Panc1 (cell line): ENCODE data around the gene OTX1. TPM values are rescaled to one million over a fixed set of nuclear protein-coding genes. Genes with fewer than 3 reads are reported as not detected.

Experiments
- ATAC-seq: fragments of 200-7000 bp; cut with Tn5 transposase; 2 replicates; pipeline ENCODE4 v1.9.1; 2020; ENCODE audit warnings: mild to moderate bottlenecking, moderate library complexity
- BruUV-seq: library from RNA; stranded (reverse); fragments of 400-500 nt; replicated peaks from 2 replicates; lab custom pipeline; 2021; lab: Mats Ljungman, UMichigan
- CTCF ChIA-PET: fragments of 300-600 bp; sonication (Branson Sonifier 250); formaldehyde crosslinking; loops from one replicate; lab custom pipeline; 2022; ENCODE audit warnings: antibody characterized with exemption; lab: Charles Lee
- POLR2A ChIA-PET: fragments of 300-600 bp; sonication (Branson Sonifier 250); formaldehyde crosslinking; loops from one replicate; lab custom pipeline; 2022; ENCODE audit warnings: antibody characterized with exemption; lab: Charles Lee
- DNase-seq: peaks from one replicate; pipeline ENCODE4 v3.0.0-alpha.2; 2010; ENCODE audit warnings: low read depth, low spot score
- H3K27ac ChIP-seq: 2 replicates; pipeline ENCODE4 v1.5.1; 2011; ENCODE audit warnings: mild to moderate bottlenecking, low read length, inconsistent platforms
- H3K27me3 ChIP-seq: fragments of 200-500 bp; sonication (Bioruptor generic); 2 replicates; pipeline ENCODE4 v1.6.0; 2014; ENCODE audit warnings: low read length, inconsistent platforms; ENCODE audit not compliant: control insufficient read depth, insufficient read depth
- H3K36me3 ChIP-seq: fragments of 200-500 bp; sonication (Bioruptor generic); 2 replicates; pipeline ENCODE4 v1.5.1; 2014; ENCODE audit warnings: inconsistent platforms, mild to moderate bottlenecking, low read length, moderate library complexity; ENCODE audit not compliant: control insufficient read depth, insufficient read depth
- H3K4me1 ChIP-seq: 2 replicates; pipeline ENCODE4 v1.5.1; 2011; ENCODE audit warnings: inconsistent platforms, mild to moderate bottlenecking, low read length, moderate library complexity; ENCODE audit not compliant: control insufficient read depth, insufficient read depth
- H3K4me3 ChIP-seq, 2 experiments: 2 replicates each; pipeline ENCODE4 v1.5.1; 2011 to 2012; ENCODE audit warnings: low read depth in 2 of 2, low read length in 2 of 2, mild to moderate bottlenecking in 2 of 2, inconsistent platforms in 1 of 2, moderate library complexity in 1 of 2
- H3K9me3 ChIP-seq: fragments of 200-500 bp; sonication (Bioruptor generic); 2 replicates; pipeline ENCODE4 v1.5.1; 2014; ENCODE audit warnings: low read depth, mild to moderate bottlenecking, inconsistent platforms, low read length, moderate library complexity; ENCODE audit not compliant: control insufficient read depth, insufficient read depth
- CTCF ChIP-seq: fragments of 450-650 bp; IDR thresholded peaks from 2 replicates; pipeline ENCODE4 v1.5.1; 2017; ENCODE audit warnings: mild to moderate bottlenecking
- POLR2AphosphoS5 ChIP-seq: IDR thresholded peaks from 2 replicates; pipeline ENCODE4 v1.6.1; 2012; ENCODE audit warnings: mild to moderate bottlenecking, low read depth, low read length, moderate library complexity
- REST ChIP-seq, 2 experiments: IDR thresholded peaks; 2 replicates each; pipeline ENCODE4 v1.6.1; 2011 to 2012; ENCODE audit warnings: low read depth in 2 of 2, control low read depth in 1 of 2, low read length in 1 of 2, mild to moderate bottlenecking in 1 of 2, moderate library complexity in 1 of 2; ENCODE audit not compliant: insufficient read depth in 1 of 2
- SIN3A ChIP-seq: IDR thresholded peaks from 2 replicates; pipeline ENCODE4 v1.6.1; 2012; ENCODE audit warnings: low read depth, mild to moderate bottlenecking, low read length, moderate library complexity, borderline replicate concordance; ENCODE audit not compliant: insufficient read depth
- TCF7L2 ChIP-seq: IDR thresholded peaks from 2 replicates; pipeline ENCODE4 v1.6.1; 2011; ENCODE audit warnings: mild to moderate bottlenecking, low read depth, low read length, inconsistent platforms
- in situ Hi-C: cut with HindIII; loops from 2 replicates; pipeline ENCODE4 v1.10.0; 2016; ENCODE audit warnings: low sequenced_read_pairs, low pct_unique_long_range_greater_than_20kb
- intact Hi-C: fragments of 100-400 bp; cut with micrococcal nuclease; formaldehyde crosslinking; loops from one replicate; pipeline ENCODE4 v1.10.0; 2022; ENCODE audit not compliant: unreplicated experiment
- total RNA-seq: library from RNA; stranded (reverse); gene quantifications from one replicate; pipeline ENCODE4 v1.2.1, GENCODE V29; 2021; ENCODE audit not compliant: unreplicated experiment

Gene OTX1
- total RNA-seq, 1 experiment from 2014 or later: 4.2 TPM

- no TSS peak for BruUV-seq
- intact Hi-C loops: no loop called here
Measured at GRCh38 chr2:63064661-63065060, 14.0 kb downstream of the OTX1 start.

GRCh38 chr2:63066265-63066664 is 15.6 kb downstream of the OTX1 start:
- no peak for DNase-seq
- Histone ChIP-seq H3K9me3 (no peaks in the 10 kb centered on the region), H3K27ac (no peak overlapping the region), H3K4me3 (no peak overlapping the region), H3K36me3 (no peaks in the 10 kb centered on the region), H3K4me1 (no peaks in the 10 kb centered on the region), H3K27me3 (peaks cover 8% of the 10 kb centered on the region; the same call in 1 of the 2 replicates)
- POLR2A ChIA-PET: no interaction called here
- BruUV-seq: no TSS peak
- no peak for ATAC-seq
- TF ChIP-seq POLR2AphosphoS5 (no peak), SIN3A (no peak), REST (IDR thresholded peaks at IDR 0.05; ENCODE audit: insufficient read depth in 1 of 2, low read depth in 2 of 2, low read length in 1 of 2) (no peak)
- intact Hi-C loops: no loop called here
- in situ Hi-C loops: no loop called here
- CTCF ChIA-PET: no interaction called here

More at GRCh38 chr2:63064661-63065060, 14.0 kb downstream of the OTX1 start:
- Histone ChIP-seq H3K4me1 (no peaks in the 10 kb centered on the region), H3K27ac (no peak overlapping the region), H3K27me3 (peaks cover 10% of the 10 kb centered on the region), H3K36me3 (no peaks in the 10 kb centered on the region), H3K4me3 (no peak overlapping the region), H3K9me3 (no peaks in the 10 kb centered on the region)
- POLR2A ChIA-PET: no interaction called here
- in situ Hi-C loops: no loop called here
- TF ChIP-seq POLR2AphosphoS5: no peak
- no peak for TF ChIP-seq SIN3A
- no peak for TF ChIP-seq CTCF
- CTCF ChIA-PET: no interaction called here
- no peak for DNase-seq
- ATAC-seq: no peak

GRCh38 chr2:63066838-63067237 is 16.2 kb downstream of the OTX1 start:
- Histone ChIP-seq H3K4me1 (no peaks in the 10 kb centered on the region), H3K36me3 (no peaks in the 10 kb centered on the region), H3K27ac (no peak overlapping the region), H3K4me3 (no peak overlapping the region), H3K9me3 (no peaks in the 10 kb centered on the region), H3K27me3 (peaks cover 6% of the 10 kb centered on the region; the same call in 1 of the 2 replicates)
- CTCF ChIA-PET: no interaction called here
- POLR2A ChIA-PET: no interaction called here
- ATAC-seq (no peak), DNase-seq (no peak)
- intact Hi-C loops (no loop called here), in situ Hi-C loops (no loop called here)
- TF ChIP-seq CTCF: no peak
- TF ChIP-seq REST (IDR thresholded peaks at IDR 0.05; ENCODE audit: insufficient read depth in 1 of 2, low read depth in 2 of 2, low read length in 1 of 2): no peak
- no peak for TF ChIP-seq POLR2AphosphoS5
- TF ChIP-seq TCF7L2: no peak
- no peak for TF ChIP-seq SIN3A
- BruUV-seq: no TSS peak
